T-helper 1 cell treated with Interleukin-12 subunit alpha and Interleukin-12 subunit beta and Interleukin-4 antibody, amounts not matched to agents 30 μg/mL and 1 μg/mL, for 36 hours (primary cell): ENCODE results near the gene NLRP6.
"Not testable (repeated sequence)": the region's sequence is repeated elsewhere in the genome, so short reads cannot be mapped to it uniquely, and the experiment has no call there.

ENCODE experiments used
- H3K27ac Mint-ChIP-seq: one replicate; pipeline ENCODE4 v1.8.0; 2021; ENCODE audit warnings: mild to moderate bottlenecking, mixed read lengths
- H3K27me3 Mint-ChIP-seq: one replicate; pipeline ENCODE4 v1.8.0; 2021; ENCODE audit warnings: low read depth, mixed read lengths
- H3K36me3 Mint-ChIP-seq: one replicate; pipeline ENCODE4 v1.8.0; 2021; ENCODE audit warnings: low read depth, mixed read lengths
- H3K4me1 Mint-ChIP-seq: one replicate; pipeline ENCODE4 v1.8.0; 2021; ENCODE audit warnings: low read depth, mixed read lengths
- H3K4me3 Mint-ChIP-seq: one replicate; pipeline ENCODE4 v1.8.0; 2021; ENCODE audit warnings: mild to moderate bottlenecking, moderate library complexity, mixed read lengths
- H3K9me3 Mint-ChIP-seq: one replicate; pipeline ENCODE4 v1.8.0; 2021; ENCODE audit warnings: mixed read lengths

Gene NLRP6

GRCh38 chr11:250740-251299 lies 27.4 kb upstream of the NLRP6 start:
- H3K4me3 Mint-ChIP-seq = no peak overlapping the region
- H3K27me3 Mint-ChIP-seq = no peaks in the 10 kb centered on the region
- peaks cover 51% of the 10 kb centered on the region for H3K36me3 Mint-ChIP-seq
- H3K4me1 Mint-ChIP-seq = peaks cover 16% of the 10 kb centered on the region
- H3K9me3 Mint-ChIP-seq = no peaks in the 10 kb centered on the region
- no peak overlapping the region for H3K27ac Mint-ChIP-seq

GRCh38 chr11:251550-251949 lies 26.7 kb upstream of the NLRP6 start:
- H3K9me3 Mint-ChIP-seq = no peaks in the 10 kb centered on the region
- H3K4me1 Mint-ChIP-seq = peaks cover 14% of the 10 kb centered on the region
- H3K36me3 Mint-ChIP-seq = peaks cover 47% of the 10 kb centered on the region
- H3K4me3 Mint-ChIP-seq = no peak overlapping the region
- H3K27me3 Mint-ChIP-seq = no peaks in the 10 kb centered on the region
- H3K27ac Mint-ChIP-seq = no peak overlapping the region

- H3K9me3 Mint-ChIP-seq = no peaks in the 10 kb centered on the region
- peaks cover 38% of the 10 kb centered on the region for H3K36me3 Mint-ChIP-seq
- no peak overlapping the region for H3K27ac Mint-ChIP-seq
- no peak overlapping the region for H3K4me3 Mint-ChIP-seq
- no peaks in the 10 kb centered on the region for H3K27me3 Mint-ChIP-seq
- peaks cover 14% of the 10 kb centered on the region for H3K4me1 Mint-ChIP-seq
Measured at GRCh38 chr11:252666-253065, 25.5 kb upstream of the NLRP6 start.

GRCh38 chr11:253160-253885 lies 24.9 kb upstream of the NLRP6 start:
- no peaks in the 10 kb centered on the region for H3K9me3 Mint-ChIP-seq
- no peak overlapping the region for H3K4me3 Mint-ChIP-seq
- peaks cover 33% of the 10 kb centered on the region for H3K36me3 Mint-ChIP-seq
- H3K27me3 Mint-ChIP-seq = no peaks in the 10 kb centered on the region
- peaks cover 14% of the 10 kb centered on the region for H3K4me1 Mint-ChIP-seq
- H3K27ac Mint-ChIP-seq = no peak overlapping the region

- H3K4me3 Mint-ChIP-seq = no peak overlapping the region
- peaks cover 14% of the 10 kb centered on the region for H3K4me1 Mint-ChIP-seq
- H3K27ac Mint-ChIP-seq = no peak overlapping the region
- H3K27me3 Mint-ChIP-seq = no peaks in the 10 kb centered on the region
- H3K36me3 Mint-ChIP-seq = peaks cover 33% of the 10 kb centered on the region
- H3K9me3 Mint-ChIP-seq = no peaks in the 10 kb centered on the region
Measured at GRCh38 chr11:253886-254270, 24.3 kb upstream of the NLRP6 start.

- Mint-ChIP-seq H3K4me1 (peaks cover 10% of the 10 kb centered on the region), H3K27me3 (peaks cover 3% of the 10 kb centered on the region), H3K36me3 (peaks cover 29% of the 10 kb centered on the region), H3K27ac (no peak overlapping the region), H3K9me3 (no peaks in the 10 kb centered on the region), H3K4me3 (no peak overlapping the region)
Measured at GRCh38 chr11:255176-255575, 23.0 kb upstream of the NLRP6 start.

- H3K4me1 Mint-ChIP-seq = peaks cover 5% of the 10 kb centered on the region
- no peak overlapping the region for H3K4me3 Mint-ChIP-seq
- H3K27me3 Mint-ChIP-seq = peaks cover 4% of the 10 kb centered on the region
- H3K9me3 Mint-ChIP-seq = no peaks in the 10 kb centered on the region
- no peak overlapping the region for H3K27ac Mint-ChIP-seq
- H3K36me3 Mint-ChIP-seq = peaks cover 24% of the 10 kb centered on the region
Measured at GRCh38 chr11:255816-256215, 22.4 kb upstream of the NLRP6 start.

GRCh38 chr11:256952-257737 lies 21.1 kb upstream of the NLRP6 start:
- Mint-ChIP-seq H3K4me1 (peaks cover under 1% of the 10 kb centered on the region), H3K27ac (no peak overlapping the region), H3K4me3 (no peak overlapping the region), H3K36me3 (peaks cover 16% of the 10 kb centered on the region), H3K27me3 (peaks cover 8% of the 10 kb centered on the region), H3K9me3 (peaks cover under 1% of the 10 kb centered on the region)

GRCh38 chr11:257766-258493 lies 20.3 kb upstream of the NLRP6 start:
- Mint-ChIP-seq H3K9me3 (peaks cover 2% of the 10 kb centered on the region), H3K36me3 (peaks cover 9% of the 10 kb centered on the region), H3K4me3 (no peak overlapping the region), H3K27ac (no peak overlapping the region), H3K27me3 (peaks cover 8% of the 10 kb centered on the region), H3K4me1 (peaks cover 2% of the 10 kb centered on the region)

GRCh38 chr11:259413-259812 lies 18.8 kb upstream of the NLRP6 start:
- peaks cover 2% of the 10 kb centered on the region for H3K9me3 Mint-ChIP-seq
- H3K4me1 Mint-ChIP-seq = peaks cover 2% of the 10 kb centered on the region
- H3K4me3 Mint-ChIP-seq = no peak overlapping the region
- H3K27ac Mint-ChIP-seq = no peak overlapping the region
- H3K36me3 Mint-ChIP-seq = no peaks in the 10 kb centered on the region
- H3K27me3 Mint-ChIP-seq = peaks cover 8% of the 10 kb centered on the region

GRCh38 chr11:261624-262023 lies 16.6 kb upstream of the NLRP6 start:
- no peak overlapping the region for H3K4me3 Mint-ChIP-seq
- no peaks in the 10 kb centered on the region for H3K36me3 Mint-ChIP-seq
- H3K27ac Mint-ChIP-seq = no peak overlapping the region
- H3K4me1 Mint-ChIP-seq = peaks cover 2% of the 10 kb centered on the region
- H3K9me3 Mint-ChIP-seq = peaks cover 2% of the 10 kb centered on the region
- H3K27me3 Mint-ChIP-seq = peaks cover 8% of the 10 kb centered on the region

- Mint-ChIP-seq H3K4me1 (peaks cover 30% of the 10 kb centered on the region), H3K36me3 (peaks cover 4% of the 10 kb centered on the region), H3K27me3 (no peaks in the 10 kb centered on the region), H3K9me3 (peaks cover 2% of the 10 kb centered on the region), H3K27ac (peak overlapping the region; percentile 84), H3K4me3 (peak overlapping the region; percentile 82)
Measured at GRCh38 chr11:266676-267439, 11.3 kb upstream of the NLRP6 start.

GRCh38 chr11:267491-267994 lies 10.7 kb upstream of the NLRP6 start:
- Mint-ChIP-seq H3K4me3 (peak overlapping the region; percentile 95), H3K27me3 (no peaks in the 10 kb centered on the region), H3K36me3 (peaks cover 5% of the 10 kb centered on the region), H3K9me3 (no peaks in the 10 kb centered on the region), H3K4me1 (peaks cover 28% of the 10 kb centered on the region), H3K27ac (peak overlapping the region; percentile 100)

GRCh38 chr11:268716-269145 lies 9.5 kb upstream of the NLRP6 start:
- H3K27me3 Mint-ChIP-seq, H3K9me3 Mint-ChIP-seq, H3K36me3 Mint-ChIP-seq: not testable (repeated sequence)
- H3K4me3 Mint-ChIP-seq = peak overlapping the region; percentile 95
- H3K27ac Mint-ChIP-seq = peak overlapping the region; percentile 100
- peaks cover 28% of the 10 kb centered on the region for H3K4me1 Mint-ChIP-seq
